Calu3 (cell line): Measurements from ENCODE around the gene RNF224. TPM values are rescaled to one million over a fixed set of nuclear protein-coding genes. Genes with fewer than 3 reads are reported as not detected.

Experiments
- BruUV-seq: library from RNA; stranded (reverse); fragments of 400-500 nt; replicated peaks from 2 replicates; lab custom pipeline; 2021; lab: Mats Ljungman, UMichigan
- CTCF ChIA-PET: fragments of 300-600 bp; sonication (Branson Sonifier 250); formaldehyde crosslinking; loops from one replicate; lab custom pipeline; 2022; ENCODE audit warnings: antibody characterized with exemption; lab: Charles Lee
- DNase-seq: peaks from one replicate; pipeline ENCODE4 v3.0.0; 2022
- H3K27ac Mint-ChIP-seq: one replicate; pipeline ENCODE4 v1.8.0; 2022; ENCODE audit warnings: mixed read lengths; ENCODE audit not compliant: unreplicated experiment
- H3K27me3 Mint-ChIP-seq: one replicate; pipeline ENCODE4 v1.8.0; 2022; ENCODE audit warnings: mixed read lengths; ENCODE audit not compliant: unreplicated experiment
- H3K36me3 Mint-ChIP-seq: one replicate; pipeline ENCODE4 v1.8.0; 2022; ENCODE audit warnings: mild to moderate bottlenecking, moderate library complexity, mixed read lengths; ENCODE audit not compliant: insufficient read depth, unreplicated experiment
- H3K4me1 Mint-ChIP-seq: one replicate; pipeline ENCODE4 v1.8.0; 2022; ENCODE audit warnings: mild to moderate bottlenecking, low read depth, mixed read lengths; ENCODE audit not compliant: unreplicated experiment
- H3K4me3 Mint-ChIP-seq: one replicate; pipeline ENCODE4 v1.8.0; 2022; ENCODE audit warnings: mild to moderate bottlenecking, low read depth, moderate library complexity, mixed read lengths; ENCODE audit not compliant: unreplicated experiment
- H3K9me3 Mint-ChIP-seq: one replicate; pipeline ENCODE4 v1.8.0; 2022; ENCODE audit warnings: low read depth, mixed read lengths; ENCODE audit not compliant: unreplicated experiment
- intact Hi-C: fragments of 100-400 bp; cut with micrococcal nuclease; formaldehyde crosslinking; loops from one replicate; pipeline ENCODE4 v1.10.0; 2022; ENCODE audit not compliant: unreplicated experiment
- total RNA-seq: library from RNA; stranded (reverse); gene quantifications from 2 replicates; pipeline ENCODE4 v1.2.3, GENCODE V29; 2022
- TF ChIP-seq, protein P1 (sequence below): fragments of 200-600 bp; IDR thresholded peaks from one replicate; pipeline ENCODE4 v1.8.0; 2022; ENCODE audit warnings: antibody characterized with exemption; ENCODE audit not compliant: unreplicated experiment

Gene RNF224
- total RNA-seq, 1 experiment from 2014 or later = 1.6 TPM

DNA sequence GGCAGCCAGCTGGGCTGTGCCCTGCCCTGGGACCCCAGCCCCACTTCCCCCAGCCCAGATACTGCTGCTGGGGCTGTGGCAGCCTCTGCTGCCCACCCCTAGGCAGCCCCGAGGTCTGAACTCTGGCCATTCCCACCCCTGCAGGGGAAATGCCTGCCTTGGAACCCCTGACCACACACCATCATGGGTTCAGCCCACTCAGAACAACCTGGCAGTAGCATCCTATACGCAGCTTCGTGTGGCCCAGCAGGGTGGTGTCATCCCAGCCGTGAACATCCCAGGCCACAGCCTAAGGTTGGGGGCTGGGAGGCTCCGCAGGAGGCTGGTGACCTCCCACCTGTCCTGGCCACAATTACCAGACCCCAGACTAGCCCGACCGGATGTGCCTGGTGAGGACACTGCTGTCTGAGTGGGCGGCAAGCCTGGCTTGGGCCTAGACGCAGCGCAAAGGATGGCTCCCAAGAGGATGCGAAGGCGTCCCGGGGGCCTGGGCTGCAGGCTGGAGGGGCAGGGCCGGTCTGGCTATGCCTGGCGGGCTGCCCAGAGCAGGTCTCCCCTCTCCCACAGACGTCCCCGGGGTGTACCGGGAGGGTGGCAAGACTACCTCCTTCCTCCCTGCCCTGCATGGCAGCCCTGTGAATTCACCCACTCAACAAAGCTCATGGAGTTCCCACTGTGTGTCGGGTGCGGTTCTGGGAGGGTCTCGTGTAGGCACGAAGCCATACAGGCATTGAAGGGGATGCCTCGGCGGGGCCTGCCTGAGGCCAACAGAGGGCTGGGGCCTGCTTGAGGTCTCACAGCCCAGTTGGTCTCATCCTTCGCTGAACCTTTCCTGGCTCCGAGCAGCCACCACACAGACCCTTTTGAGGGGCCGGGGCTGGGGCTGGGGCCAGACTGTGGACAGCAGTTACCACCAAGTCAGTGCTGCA is 1.9 kb downstream of the RNF224 start:
- no peak for DNase-seq
- CTCF ChIA-PET = interaction anchor here (0.6 kb wide), 1 partner anchor 38 kb away, joined by 3 read pairs; no protein-coding TSS in a partner anchor
- Mint-ChIP-seq H3K27me3 (peaks cover under 1% of the 10 kb centered on the region), H3K4me1 (peaks cover 19% of the 10 kb centered on the region), H3K27ac (no peak overlapping the region), H3K36me3 (peaks cover 18% of the 10 kb centered on the region), H3K4me3 (no peak overlapping the region), H3K9me3 (no peaks in the 10 kb centered on the region)
- intact Hi-C loops = loop anchor here (5.0 kb wide), 1 partner anchor 52 kb away; no protein-coding TSS in a partner anchor
- no TSS peak for BruUV-seq
- TF ChIP-seq, protein P1, sequence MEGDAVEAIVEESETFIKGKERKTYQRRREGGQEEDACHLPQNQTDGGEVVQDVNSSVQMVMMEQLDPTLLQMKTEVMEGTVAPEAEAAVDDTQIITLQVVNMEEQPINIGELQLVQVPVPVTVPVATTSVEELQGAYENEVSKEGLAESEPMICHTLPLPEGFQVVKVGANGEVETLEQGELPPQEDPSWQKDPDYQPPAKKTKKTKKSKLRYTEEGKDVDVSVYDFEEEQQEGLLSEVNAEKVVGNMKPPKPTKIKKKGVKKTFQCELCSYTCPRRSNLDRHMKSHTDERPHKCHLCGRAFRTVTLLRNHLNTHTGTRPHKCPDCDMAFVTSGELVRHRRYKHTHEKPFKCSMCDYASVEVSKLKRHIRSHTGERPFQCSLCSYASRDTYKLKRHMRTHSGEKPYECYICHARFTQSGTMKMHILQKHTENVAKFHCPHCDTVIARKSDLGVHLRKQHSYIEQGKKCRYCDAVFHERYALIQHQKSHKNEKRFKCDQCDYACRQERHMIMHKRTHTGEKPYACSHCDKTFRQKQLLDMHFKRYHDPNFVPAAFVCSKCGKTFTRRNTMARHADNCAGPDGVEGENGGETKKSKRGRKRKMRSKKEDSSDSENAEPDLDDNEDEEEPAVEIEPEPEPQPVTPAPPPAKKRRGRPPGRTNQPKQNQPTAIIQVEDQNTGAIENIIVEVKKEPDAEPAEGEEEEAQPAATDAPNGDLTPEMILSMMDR = no peak

DNA sequence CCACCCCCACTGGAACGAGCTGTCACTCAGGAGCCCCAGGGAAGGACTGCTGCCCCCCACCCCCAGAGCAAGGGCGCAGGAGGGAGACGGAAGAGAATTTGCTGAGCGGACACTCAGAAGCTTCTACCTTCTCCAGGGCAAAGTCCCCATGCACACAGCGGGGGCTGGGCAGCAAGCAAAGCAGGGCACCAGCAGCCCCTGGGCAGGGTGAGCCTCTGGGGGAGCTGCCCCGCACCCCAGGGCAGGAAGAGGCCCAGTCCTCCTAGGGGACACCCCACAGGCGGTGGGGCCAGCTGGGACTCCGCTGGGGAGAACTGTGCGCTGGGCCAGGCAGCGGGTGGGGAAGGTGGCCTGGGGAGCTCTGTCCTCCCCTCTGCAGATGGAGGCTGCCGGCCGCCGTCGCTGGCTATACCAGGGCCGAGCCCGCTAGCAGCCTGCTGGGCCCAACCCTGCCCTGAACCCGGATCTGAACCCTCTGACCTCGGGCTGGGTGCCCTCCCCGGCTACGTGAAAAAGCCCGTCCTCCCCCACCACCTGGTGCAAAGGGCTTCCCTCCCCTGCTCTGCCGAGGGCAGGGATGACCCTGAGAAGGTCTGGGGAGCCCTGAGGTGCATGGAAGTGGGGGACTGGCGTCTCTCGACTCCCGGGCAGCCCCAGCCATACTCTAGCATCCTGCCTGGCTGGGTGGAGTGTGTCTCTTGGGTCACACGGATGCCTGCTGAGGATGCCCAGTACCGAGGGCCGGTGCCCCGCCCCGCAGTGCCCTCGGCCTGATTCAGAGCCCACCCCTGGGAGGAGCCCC is 2.8 kb downstream of the RNF224 start:
- BruUV-seq = no TSS peak
- H3K4me1 Mint-ChIP-seq = peaks cover 24% of the 10 kb centered on the region
- no peak for DNase-seq
- H3K27me3 Mint-ChIP-seq = peaks cover 10% of the 10 kb centered on the region
- intact Hi-C loops = loop anchor here (5.0 kb wide), 1 partner anchor 53 kb away; no protein-coding TSS in a partner anchor
- CTCF ChIA-PET = interaction anchor here (0.6 kb wide), 1 partner anchor 163 kb away, joined by 3 read pairs; no protein-coding TSS in a partner anchor
- no peak overlapping the region for H3K27ac Mint-ChIP-seq
- H3K9me3 Mint-ChIP-seq = no peaks in the 10 kb centered on the region
- TF ChIP-seq, protein P1 = no peak
- H3K36me3 Mint-ChIP-seq = peaks cover 24% of the 10 kb centered on the region
- no peak overlapping the region for H3K4me3 Mint-ChIP-seq

DNA sequence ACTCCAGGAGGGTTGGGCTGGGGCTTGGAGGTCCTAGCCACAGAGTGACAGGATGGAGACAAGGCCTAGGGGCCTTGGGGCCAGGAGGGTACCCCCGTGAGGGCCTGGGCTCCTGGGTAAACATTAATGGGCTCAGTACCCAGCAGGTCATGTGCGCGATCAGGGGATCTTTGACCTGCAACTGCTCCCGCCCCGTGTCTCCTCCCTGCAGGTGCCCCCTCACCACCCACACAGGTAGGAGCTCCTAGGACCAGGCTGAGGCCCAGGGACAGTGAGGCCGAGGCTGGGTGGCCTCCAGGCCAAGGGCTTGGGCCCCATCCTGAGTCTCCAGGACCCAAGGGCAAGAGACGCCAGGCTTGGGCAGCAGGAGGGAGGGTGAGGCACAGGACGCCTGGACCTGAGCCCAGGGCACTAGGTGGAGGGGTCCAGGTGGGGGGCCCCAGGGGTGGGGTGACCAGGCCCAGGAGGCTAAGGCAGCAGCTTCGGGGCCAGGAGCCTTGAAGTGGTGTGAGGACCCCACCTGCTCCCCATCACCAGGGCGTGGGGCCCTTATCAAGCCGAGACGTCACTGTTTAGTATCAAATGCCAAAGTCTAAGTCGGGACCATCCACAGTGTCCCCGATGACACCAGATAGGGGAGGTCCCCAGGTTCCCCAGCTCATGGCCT is 3.5 kb downstream of the RNF224 start, which contains the start of gene SLC34A3:
SLC34A3 (plus strand) TSS at position 197 of the 667 bp plus-strand sequence. CDS start 802 bp downstream, outside the sequence.
- H3K36me3 Mint-ChIP-seq = peaks cover 29% of the 10 kb centered on the region

More for the DNA sequence above, 3.5 kb downstream of the RNF224 start, which contains the start of gene SLC34A3:
- Mint-ChIP-seq H3K9me3 (no peaks in the 10 kb centered on the region), H3K4me1 (peaks cover 27% of the 10 kb centered on the region), H3K27me3 (peaks cover 17% of the 10 kb centered on the region), H3K27ac (no peak within 1 kb of the TSS), H3K4me3 (no peak within 1 kb of the TSS)
- intact Hi-C loops = no loop called here
- CTCF ChIA-PET = interaction anchor here (0.6 kb wide), 1 partner anchor 163 kb away, joined by 3 read pairs; no protein-coding TSS in a partner anchor
- no TSS peak for BruUV-seq
- no peak for DNase-seq
- TF ChIP-seq, protein P1 = no peak
